ENCODE results near the gene RC3H2. TPM values are rescaled to one million over a fixed set of nuclear protein-coding genes. Genes with fewer than 3 reads are reported as not detected.
A peak's percentile ranks its signal among the peaks of the same experiment; 100 is the strongest.

RC3H2 gene
- total and polyA plus RNA-seq, 2 of the 13 experiments (the other 11 are each of a cell fraction or from before 2014, with no cell fraction given), result 21.0 to 36.4 TPM

- TF ChIP-seq ZNF503 (CRISPR knock-in tag; IDR thresholded peaks at IDR 0.05) (peak; percentile 75), ZNF792 (CRISPR knock-in tag; IDR thresholded peaks at IDR 0.05) (peak; percentile 45; the same call in 1 of the 2 replicates), ZNF652 (CRISPR knock-in tag; IDR thresholded peaks at IDR 0.05; ENCODE audit: borderline replicate concordance, low read depth) (no peak), ZBTB37 (CRISPR knock-in tag; IDR thresholded peaks at IDR 0.05) (0 out of 2 replicates have a peak, but pooled peaks have one; percentile 30), ARID5B (CRISPR knock-in tag; IDR thresholded peaks at IDR 0.05) (peak; percentile 59), BRF2 (CRISPR knock-in tag; IDR thresholded peaks at IDR 0.05) (0 out of 2 replicates have a peak, but pooled peaks have one; percentile 16), HNRNPLL (IDR thresholded peaks at IDR 0.05; ENCODE audit: low read depth, low read length, poor library complexity, severe bottlenecking) (peak; percentile 93), NR2F2 (IDR thresholded peaks at IDR 0.05; ENCODE audit: borderline replicate concordance, low read depth) (no peak), POGZ (CRISPR knock-in tag; IDR thresholded peaks at IDR 0.05) (peak; percentile 75), ZNF44 (CRISPR knock-in tag; IDR thresholded peaks at IDR 0.05) (no peak), ZNF354B (CRISPR knock-in tag; IDR thresholded peaks at IDR 0.05) (no peak), BHLHE40 (IDR thresholded peaks at IDR 0.05; ENCODE audit: low read length) (no peak), ZBTB7B (CRISPR knock-in tag; IDR thresholded peaks at IDR 0.05) (peak; percentile 60), ZGPAT (CRISPR knock-in tag; IDR thresholded peaks at IDR 0.05) (peak; percentile 83; the same call in 1 of the 2 replicates), LCORL (IDR thresholded peaks at IDR 0.05) (no peak), LCORL (CRISPR knock-in tag; IDR thresholded peaks at IDR 0.05) (peak; percentile 60; the same call in 1 of the 2 replicates), FOXK1 (CRISPR knock-in tag; IDR thresholded peaks at IDR 0.05; ENCODE audit: borderline replicate concordance, low read depth) (peak; percentile 91)
These were observed 26.3 kb upstream of the RC3H2 start, which contains the start of gene ZBTB26 (continued) for GRCh38 chr9:122931226-122932121.
